SU-DHL-6 (cell line): ENCODE measurements around the gene WASHC3.

ENCODE experiments used
- H2AFZ ChIP-seq: fragments of 200-600 bp; sonication (generic); 2 replicates; pipeline ENCODE4 v1.6.1; 2014; ENCODE audit warnings: low read depth, mild to moderate bottlenecking, moderate library complexity, mixed read lengths, antibody characterized with exemption, low read length; ENCODE audit not compliant: severe bottlenecking
- H3F3A ChIP-seq: fragments of 200-600 bp; shearing (Covaris generic); 2 replicates; pipeline ENCODE4 v1.6.0; 2016; ENCODE audit warnings: antibody characterized with exemption, mild to moderate bottlenecking; ENCODE audit not compliant: insufficient read depth
- H3K27ac ChIP-seq: fragments of 200-600 bp; sonication (generic); 2 replicates; pipeline ENCODE4 v1.5.1; 2016; ENCODE audit warnings: low read depth, mild to moderate bottlenecking, low read length, moderate library complexity, mixed read lengths
- H3K27me3 ChIP-seq: fragments of 200-600 bp; sonication (generic), shearing (Covaris generic); 2 replicates; pipeline ENCODE4 v1.6.0; 2014; ENCODE audit warnings: mild to moderate bottlenecking, low read length
- H3K36me3 ChIP-seq: fragments of 200-600 bp; sonication (generic); 2 replicates; pipeline ENCODE4 v1.6.1; 2014; ENCODE audit warnings: mild to moderate bottlenecking, low read length, mixed read lengths
- H3K4me2 ChIP-seq: fragments of 300-600, 200-600 bp; shearing (Covaris generic), sonication (generic); 2 replicates; pipeline ENCODE4 v1.6.0; 2014; ENCODE audit warnings: low read length, low read depth, mild to moderate bottlenecking; ENCODE audit not compliant: poor library complexity, severe bottlenecking
- H3K4me3 ChIP-seq: fragments of 200-600 bp; sonication (generic); 2 replicates; pipeline ENCODE4 v1.5.1; 2014; ENCODE audit warnings: antibody characterized with exemption, low read length, mild to moderate bottlenecking, mixed read lengths; ENCODE audit not compliant: insufficient read depth, poor library complexity, severe bottlenecking
- H3K79me2 ChIP-seq: fragments of 200-600 bp; sonication (generic); 2 replicates; pipeline ENCODE4 v1.6.1; 2014; ENCODE audit warnings: mild to moderate bottlenecking, low read length, moderate library complexity; ENCODE audit not compliant: insufficient read depth
- H3K9ac ChIP-seq: fragments of 200-600 bp; sonication (generic); 2 replicates; pipeline ENCODE4 v1.7.0; 2014; ENCODE audit warnings: mild to moderate bottlenecking, low read length
- H3K9me2 ChIP-seq: fragments of 200-600 bp; sonication (generic); replicated peaks from 2 replicates; pipeline ENCODE4 v1.6.1; 2014; ENCODE audit warnings: low read length; ENCODE audit not compliant: insufficient read depth
- H3K9me3 ChIP-seq: fragments of 200-600 bp; sonication (generic); 2 replicates; pipeline ENCODE4 v1.6.1; 2014; ENCODE audit warnings: low read length, mixed read lengths; ENCODE audit not compliant: insufficient read depth
- H4K20me1 ChIP-seq: fragments of 200-600 bp; sonication (generic); 2 replicates; pipeline ENCODE4 v1.6.1; 2014; ENCODE audit warnings: low read depth, mild to moderate bottlenecking, antibody characterized with exemption, low read length, moderate library complexity, mixed read lengths
- CTCF ChIP-seq: fragments of 200-600 bp; sonication (generic); IDR thresholded peaks from one replicate; pipeline ENCODE4 v1.5.1; 2017; ENCODE audit warnings: antibody characterized with exemption, mild to moderate bottlenecking, low read length, moderate library complexity; ENCODE audit not compliant: insufficient read depth, poor library complexity, severe bottlenecking
- EZH2phosphoT487 ChIP-seq: fragments of 200-600 bp; sonication (generic), shearing (Covaris generic); conservative IDR thresholded peaks from 2 replicates; pipeline ENCODE4 v1.6.1; 2018; ENCODE audit warnings: mild to moderate bottlenecking, antibody characterized with exemption, low read length, moderate library complexity, mixed read lengths

The WASHC3 gene

GRCh38 chr12:102063069-102063468 lies 1.3 kb upstream of the WASHC3 start:
- H3K36me3 ChIP-seq, result peaks cover 5% of the 10 kb centered on the region
- no peaks in the 10 kb centered on the region for H3K9me2 ChIP-seq
- H2AFZ ChIP-seq, result peak overlapping the region; percentile 82
- peaks cover 4% of the 10 kb centered on the region; the same call in 1 of the 2 replicates for H3F3A ChIP-seq
- no peaks in the 10 kb centered on the region for H4K20me1 ChIP-seq
- no peak for TF ChIP-seq CTCF
- no peak for TF ChIP-seq EZH2phosphoT487
- H3K9ac ChIP-seq, result no peak overlapping the region
- no peak overlapping the region for H3K27ac ChIP-seq
- no peaks in the 10 kb centered on the region for H3K9me3 ChIP-seq
- H3K79me2 ChIP-seq, result no peaks in the 10 kb centered on the region
- H3K4me2 ChIP-seq, result no peak overlapping the region
- no peaks in the 10 kb centered on the region for H3K27me3 ChIP-seq
- no peak overlapping the region for H3K4me3 ChIP-seq

GRCh38 chr12:102062419-102062806 lies 622 bp upstream of the WASHC3 start:
- no peaks in the 10 kb centered on the region for H3K27me3 ChIP-seq
- peak overlapping the region; percentile 82 for H2AFZ ChIP-seq
- H3K9me2 ChIP-seq, result no peaks in the 10 kb centered on the region
- H3K9ac ChIP-seq, result peak overlapping the region; percentile 69
- H3K9me3 ChIP-seq, result no peaks in the 10 kb centered on the region
- no peak overlapping the region for H3K27ac ChIP-seq
- H3K36me3 ChIP-seq, result peaks cover 5% of the 10 kb centered on the region
- peak overlapping the region; percentile 66 for H3K4me3 ChIP-seq
- H3K4me2 ChIP-seq, result peak overlapping the region; percentile 58
- no peaks in the 10 kb centered on the region for H3K79me2 ChIP-seq
- no peak for TF ChIP-seq EZH2phosphoT487
- H3F3A ChIP-seq, result peaks cover 4% of the 10 kb centered on the region; the same call in 1 of the 2 replicates
- H4K20me1 ChIP-seq, result no peaks in the 10 kb centered on the region

- H3K4me3 ChIP-seq, result peak overlapping the region; percentile 66
- H3K9me2 ChIP-seq, result no peaks in the 10 kb centered on the region
- H2AFZ ChIP-seq, result peak overlapping the region; percentile 21
- H3K27ac ChIP-seq, result peak overlapping the region; percentile 2; the same call in 1 of the 2 replicates
- TF ChIP-seq EZH2phosphoT487 (no peak), CTCF (no peak)
- peak overlapping the region; percentile 52 for H3K4me2 ChIP-seq
- no peaks in the 10 kb centered on the region for H3K79me2 ChIP-seq
- H4K20me1 ChIP-seq, result no peaks in the 10 kb centered on the region
- peak overlapping the region; percentile 69 for H3K9ac ChIP-seq
- peaks cover 6% of the 10 kb centered on the region for H3K36me3 ChIP-seq
- no peaks in the 10 kb centered on the region for H3K27me3 ChIP-seq
- no peaks in the 10 kb centered on the region for H3K9me3 ChIP-seq
- peaks cover 4% of the 10 kb centered on the region; the same call in 1 of the 2 replicates for H3F3A ChIP-seq
These were observed 663 bp downstream of the WASHC3 start for GRCh38 chr12:102061096-102061559.

GRCh38 chr12:102059343-102059742 lies 2.4 kb downstream of the WASHC3 start:
- Histone ChIP-seq H3K4me2 (no peak overlapping the region), H2AFZ (no peak overlapping the region), H3F3A (peaks cover 4% of the 10 kb centered on the region; the same call in 1 of the 2 replicates), H3K9me2 (no peaks in the 10 kb centered on the region), H3K4me3 (no peak overlapping the region), H3K36me3 (peaks cover 7% of the 10 kb centered on the region), H3K27ac (no peak overlapping the region), H4K20me1 (no peaks in the 10 kb centered on the region), H3K27me3 (no peaks in the 10 kb centered on the region), H3K79me2 (no peaks in the 10 kb centered on the region), H3K9me3 (no peaks in the 10 kb centered on the region), H3K9ac (no peak overlapping the region)
- TF ChIP-seq EZH2phosphoT487, result no peak
- TF ChIP-seq CTCF, result no peak
